Colonic mucosa (tissue), 4 donors: ENCODE measurements around the gene GRM1. TPM values are rescaled to one million over a fixed set of nuclear protein-coding genes. Genes with fewer than 3 reads are reported as not detected.

Experiments used
- DNase-seq: peaks from one replicate; pipeline ENCODE4 v3.0.0-alpha.2; 2020
- H3K27ac ChIP-seq: fragments of 200-600 bp; one replicate; pipeline ENCODE4 v1.8.0; 2021
- H3K27me3 ChIP-seq: fragments of 200-600 bp; one replicate; pipeline ENCODE4 v1.8.0; 2021
- H3K36me3 ChIP-seq: fragments of 200-600 bp; one replicate; pipeline ENCODE4 v1.8.0; 2021
- H3K4me1 ChIP-seq: fragments of 200-600 bp; one replicate; pipeline ENCODE4 v1.8.0; 2021; ENCODE audit warnings: mild to moderate bottlenecking
- H3K4me3 ChIP-seq: fragments of 200-600 bp; one replicate; pipeline ENCODE4 v1.8.0; 2021
- H3K9ac ChIP-seq, 2 donors: one replicate each; pipeline ENCODE4 v1.7.0; 2013; ENCODE audit warnings: control low read depth in 2 of 2, low read depth in 2 of 2, low read length in 2 of 2
- H3K9me3 ChIP-seq: fragments of 200-600 bp; one replicate; pipeline ENCODE4 v1.8.0; 2021
- CTCF ChIP-seq: fragments of 200-600 bp; IDR thresholded peaks from one replicate; pipeline ENCODE4 v1.8.0; 2022; ENCODE audit warnings: antibody characterized with exemption, mild to moderate bottlenecking
- intact Hi-C: fragments of 100-400 bp; cut with DNase I; formaldehyde crosslinking; loops from one replicate; pipeline ENCODE4 v1.14.1; 2022
- total RNA-seq, 2 donors: library from RNA; stranded (reverse); fragmentation: NEBNext Ultra II Directional in 1 of 2; extraction: Animal tissue kit (Norgen Biotek cat#: 25700) in 1 of 2; gene quantifications; one replicate each; pipeline ENCODE4 v1.2.1, GENCODE V29; 2021
- donor health status: healthy.
- donor health status: DM: no; HTN: no; CAD: no.
- donor health status: DM: no; HTN: no; CAD: no.

GRM1 gene
- total RNA-seq, 2 donors from 2014 or later = 0.11 TPM; not detected in 1

GRCh38 chr6:146359131-146359530 lies 330.3 kb downstream of the GRM1 start:
- H3K36me3 ChIP-seq = no peaks in the 10 kb centered on the region
- DNase-seq = no peak
- no peak for TF ChIP-seq CTCF
- no peak overlapping the region for H3K9ac ChIP-seq
- H3K4me3 ChIP-seq = no peak overlapping the region
- H3K4me1 ChIP-seq = no peaks in the 10 kb centered on the region
- no peaks in the 10 kb centered on the region for H3K27me3 ChIP-seq
- no peaks in the 10 kb centered on the region for H3K9me3 ChIP-seq
- intact Hi-C loops = no loop called here
- H3K27ac ChIP-seq = no peak overlapping the region

DNA sequence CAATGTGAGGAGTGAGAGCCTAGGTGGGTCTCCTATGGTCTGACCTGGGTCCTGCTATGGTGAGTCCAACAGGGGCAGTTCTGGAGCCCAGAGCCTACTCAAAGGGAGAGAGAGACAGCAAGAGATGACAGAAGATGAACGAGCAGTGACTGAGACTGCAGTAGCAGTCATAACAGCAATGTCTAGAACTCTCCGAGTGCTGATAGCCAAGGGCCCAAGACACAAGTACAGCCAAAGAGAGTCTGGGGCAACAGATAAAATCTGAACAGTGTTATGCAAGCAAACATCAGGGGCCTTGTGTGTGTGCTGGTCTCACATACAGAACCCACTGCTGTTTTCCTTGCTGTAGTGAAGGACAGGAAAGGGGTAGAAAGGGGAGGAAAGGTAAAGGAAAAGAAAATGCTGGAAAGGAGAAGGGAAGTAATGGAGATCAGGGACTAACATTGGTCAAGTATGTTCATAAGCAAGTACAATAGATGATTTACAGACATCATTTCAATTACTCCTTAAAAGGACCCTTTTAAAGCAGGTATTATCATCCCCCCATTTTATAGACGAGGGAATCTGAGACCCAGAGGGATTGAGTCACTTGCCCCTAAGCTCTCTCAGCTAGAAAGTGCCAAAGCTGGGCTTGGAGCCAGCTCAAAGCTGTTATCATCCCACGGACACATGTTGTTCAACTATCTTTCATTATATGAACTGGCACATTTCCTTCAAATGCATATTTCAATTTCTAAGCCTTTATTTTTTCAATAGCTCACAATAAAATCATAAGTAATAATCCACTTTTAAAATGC lies 332.5 kb downstream of the GRM1 start:
- Histone ChIP-seq H3K9ac (no peak overlapping the region), H3K9me3 (no peaks in the 10 kb centered on the region), H3K27ac (no peak overlapping the region), H3K4me3 (no peak overlapping the region), H3K27me3 (no peaks in the 10 kb centered on the region), H3K36me3 (no peaks in the 10 kb centered on the region), H3K4me1 (no peaks in the 10 kb centered on the region)
- intact Hi-C loops = no loop called here
- DNase-seq = no peak
- TF ChIP-seq CTCF = no peak

- TF ChIP-seq CTCF = no peak
- H3K4me1 ChIP-seq = no peaks in the 10 kb centered on the region
- no peaks in the 10 kb centered on the region for H3K36me3 ChIP-seq
- H3K27me3 ChIP-seq = no peaks in the 10 kb centered on the region
- H3K9me3 ChIP-seq = no peaks in the 10 kb centered on the region
- no peak overlapping the region for H3K27ac ChIP-seq
- no peak for DNase-seq
- no peak overlapping the region for H3K9ac ChIP-seq
- H3K4me3 ChIP-seq = no peak overlapping the region
- intact Hi-C loops = no loop called here
Measured at GRCh38 chr6:146363838-146364607, 335.2 kb downstream of the GRM1 start.

GRCh38 chr6:146364816-146365594 lies 336.1 kb downstream of the GRM1 start:
- no peak for DNase-seq
- Histone ChIP-seq H3K9ac (no peak overlapping the region), H3K9me3 (no peaks in the 10 kb centered on the region)

More at GRCh38 chr6:146364816-146365594, 336.1 kb downstream of the GRM1 start:
- no peak overlapping the region for H3K4me3 ChIP-seq
- no peak overlapping the region for H3K27ac ChIP-seq
- H3K36me3 ChIP-seq = no peaks in the 10 kb centered on the region
- TF ChIP-seq CTCF = no peak
- H3K27me3 ChIP-seq = no peaks in the 10 kb centered on the region
- intact Hi-C loops = no loop called here
- H3K4me1 ChIP-seq = no peaks in the 10 kb centered on the region
